Esophagus squamous epithelium (tissue), 5 donors: ENCODE data around the gene BAHCC1. TPM values are rescaled to one million over a fixed set of nuclear protein-coding genes. Genes with fewer than 3 reads are reported as not detected.

Experiments
- DNase-seq: peaks from one replicate; lab custom pipeline; 2025; lab: John Stamatoyannopoulos, UW
- H3K27ac ChIP-seq, 4 donors: fragments of 200-600 bp; sonication (generic); one replicate each; pipeline ENCODE4 v1.5.1; 2016 to 2019; ENCODE audit warnings: mild to moderate bottlenecking in 1 of 4
- H3K27me3 ChIP-seq, 4 donors: fragments of 200-600 bp; sonication (generic); 1 replicate in 3 of 4; 2 replicates in 1 of 4; pipeline versions ENCODE4 v1.5.1 to v1.6.0; 2017 to 2021; ENCODE audit warnings: antibody characterized with exemption in 1 of 4
- H3K36me3 ChIP-seq, 3 donors: fragments of 200-600 bp; sonication (generic); one replicate each; pipeline ENCODE4 v1.5.1; 2016 to 2019
- H3K4me1 ChIP-seq, 3 donors: fragments of 200-600 bp; sonication (generic); one replicate each; pipeline ENCODE4 v1.5.1; 2017 to 2019
- H3K4me3 ChIP-seq, 4 donors: fragments of 200-600 bp; sonication (generic); 1 replicate in 3 of 4; 2 replicates in 1 of 4; pipeline ENCODE4 v1.5.1; 2016 to 2019; ENCODE audit warnings: mild to moderate bottlenecking in 2 of 4, moderate library complexity in 1 of 4
- H3K9me3 ChIP-seq, 3 donors: fragments of 200-600 bp; sonication (generic); one replicate each; pipeline ENCODE4 v1.5.1; 2016 to 2019
- POLR2A ChIP-seq, 4 donors: fragments of 450-650 bp; IDR thresholded peaks; one replicate each; pipeline ENCODE4 v1.6.1; 2017; ENCODE audit warnings: antibody characterized with exemption in 4 of 4, mild to moderate bottlenecking in 4 of 4, moderate library complexity in 3 of 4
- WGBS, 2 donors: methylation state at CpG; one replicate each; pipeline ENCODE4 v1.1.5; 2018; 5-methylcytosine and 5-hydroxymethylcytosine counted together
- intact Hi-C: fragments of 100-400 bp; cut with DNase I; formaldehyde crosslinking; loops from one replicate; pipeline ENCODE4 v1.15.0; 2022
- total RNA-seq, 4 donors: library from RNA; depleted of rRNA; stranded (reverse); fragments of >200 nt; gene quantifications; one replicate each; pipeline ENCODE4 v1.1.0, GENCODE V29; 2016
- TF ChIP-seq, protein P1 (sequence below), 6 experiments: fragments of 450-650 bp in 4 of 6; fragments of 200-600 bp in 2 of 6; sonication (generic) in 2 of 6; IDR thresholded peaks; one replicate each; pipeline ENCODE4 v1.5.1; 2016 to 2019; ENCODE audit warnings: antibody characterized with exemption in 6 of 6, mild to moderate bottlenecking in 4 of 6, moderate library complexity in 4 of 6
- donor health status: DM: yes; HTN: yes; CAD: no.

The BAHCC1 gene
- total RNA-seq, 4 donors from 2014 or later = 3.8 to 10.6 (median 5.4) TPM

DNA sequence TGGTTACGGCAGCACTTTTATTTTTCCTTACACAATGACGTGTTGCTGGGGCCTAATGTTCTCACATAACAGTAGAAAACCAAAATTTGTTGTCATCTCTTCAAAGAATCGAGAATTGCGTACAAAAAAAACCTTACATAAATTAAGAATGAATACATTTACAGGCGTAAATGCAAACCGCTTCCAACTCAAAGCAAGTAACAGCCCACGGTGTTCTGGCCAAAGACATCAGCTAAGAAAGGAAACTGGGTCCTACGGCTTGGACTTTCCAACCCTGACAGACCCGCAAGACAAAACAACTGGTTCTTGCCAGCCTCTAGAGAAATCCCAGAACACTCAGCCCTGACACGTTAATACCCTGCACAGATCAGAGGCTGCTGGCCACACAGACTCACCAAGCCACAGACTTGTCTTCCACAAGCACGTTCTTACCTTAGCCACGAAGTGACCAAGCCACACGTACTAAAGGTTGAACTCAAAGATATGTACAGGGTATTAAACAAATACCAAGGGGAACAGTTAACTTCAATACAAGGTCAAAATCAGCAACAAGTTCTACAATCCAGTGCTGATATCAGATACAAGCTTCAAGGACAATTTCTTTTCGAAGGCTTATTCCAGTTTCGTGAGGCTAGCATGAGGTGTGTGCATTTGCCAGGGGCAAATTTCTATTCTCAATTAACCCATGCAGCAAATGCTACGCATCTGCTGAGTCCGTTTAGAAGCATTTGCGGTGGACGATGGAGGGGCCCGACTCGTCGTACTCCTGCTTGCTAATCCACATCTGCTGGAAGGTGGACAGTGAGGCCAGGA is 114.9 kb downstream of the BAHCC1 start:
- intact Hi-C loops = loop anchor here (5.0 kb wide), 1 partner anchor 113 kb away; the partner anchor contains the start of gene BAHCC1
- H3K9me3 ChIP-seq = no peaks in the 10 kb centered on the region
- no peak for DNase-seq
- WGBS, 2 donors = 4 to 7% methylated on average over 20 to 21 of the region's 22 CpGs
- peak overlapping the region; percentile 97 to 100 (median 100) for H3K27ac ChIP-seq
- peak overlapping the region; percentile 91 to 99 (median 97) for H3K4me3 ChIP-seq
- TF ChIP-seq, protein P1, sequence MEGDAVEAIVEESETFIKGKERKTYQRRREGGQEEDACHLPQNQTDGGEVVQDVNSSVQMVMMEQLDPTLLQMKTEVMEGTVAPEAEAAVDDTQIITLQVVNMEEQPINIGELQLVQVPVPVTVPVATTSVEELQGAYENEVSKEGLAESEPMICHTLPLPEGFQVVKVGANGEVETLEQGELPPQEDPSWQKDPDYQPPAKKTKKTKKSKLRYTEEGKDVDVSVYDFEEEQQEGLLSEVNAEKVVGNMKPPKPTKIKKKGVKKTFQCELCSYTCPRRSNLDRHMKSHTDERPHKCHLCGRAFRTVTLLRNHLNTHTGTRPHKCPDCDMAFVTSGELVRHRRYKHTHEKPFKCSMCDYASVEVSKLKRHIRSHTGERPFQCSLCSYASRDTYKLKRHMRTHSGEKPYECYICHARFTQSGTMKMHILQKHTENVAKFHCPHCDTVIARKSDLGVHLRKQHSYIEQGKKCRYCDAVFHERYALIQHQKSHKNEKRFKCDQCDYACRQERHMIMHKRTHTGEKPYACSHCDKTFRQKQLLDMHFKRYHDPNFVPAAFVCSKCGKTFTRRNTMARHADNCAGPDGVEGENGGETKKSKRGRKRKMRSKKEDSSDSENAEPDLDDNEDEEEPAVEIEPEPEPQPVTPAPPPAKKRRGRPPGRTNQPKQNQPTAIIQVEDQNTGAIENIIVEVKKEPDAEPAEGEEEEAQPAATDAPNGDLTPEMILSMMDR (IDR thresholded peaks at IDR 0.05) = no peak
- peak in 1 of 4 donors; percentile 3 for TF ChIP-seq POLR2A (IDR thresholded peaks at IDR 0.05)
- H3K36me3 ChIP-seq = peaks cover 15 to 41% (median 28%) of the 10 kb centered on the region in 3 donors
- peaks cover 14 to 54% (median 16%) of the 10 kb centered on the region in 3 donors for H3K4me1 ChIP-seq
- no peaks in the 10 kb centered on the region for H3K27me3 ChIP-seq

DNA sequence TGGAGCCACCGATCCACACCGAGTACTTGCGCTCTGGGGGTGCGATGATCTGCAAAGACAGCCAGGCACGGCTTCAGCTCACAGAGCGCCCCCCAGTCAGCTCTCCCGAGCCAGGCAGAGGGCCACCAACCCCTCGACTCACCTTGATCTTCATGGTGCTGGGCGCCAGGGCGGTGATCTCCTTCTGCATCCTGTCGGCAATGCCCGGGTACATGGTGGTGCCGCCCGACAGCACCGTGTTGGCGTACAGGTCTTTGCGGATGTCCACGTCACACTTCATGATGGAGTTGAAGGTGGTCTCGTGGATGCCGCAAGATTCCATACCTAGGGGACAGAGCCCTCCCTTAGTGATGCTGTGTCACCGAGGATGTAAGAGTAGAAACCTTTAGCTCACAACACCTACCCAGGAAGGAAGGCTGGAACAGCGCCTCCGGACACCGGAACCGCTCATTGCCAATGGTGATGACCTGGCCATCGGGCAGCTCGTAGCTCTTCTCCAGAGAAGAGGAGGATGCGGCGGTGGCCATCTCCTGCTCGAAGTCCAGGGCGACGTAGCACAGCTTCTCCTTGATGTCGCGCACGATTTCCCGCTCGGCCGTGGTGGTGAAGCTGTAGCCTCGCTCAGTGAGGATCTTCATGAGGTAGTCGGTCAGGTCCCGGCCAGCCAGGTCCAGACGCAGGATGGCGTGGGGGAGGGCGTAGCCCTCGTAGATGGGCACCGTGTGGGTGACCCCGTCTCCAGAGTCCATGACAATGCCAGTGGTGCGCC is 115.7 kb downstream of the BAHCC1 start:
- Histone ChIP-seq H3K36me3 (peaks cover 15 to 41% (median 28%) of the 10 kb centered on the region in 3 donors), H3K27ac (peak overlapping the region; percentile 97 to 100 (median 100)), H3K27me3 (no peaks in the 10 kb centered on the region), H3K4me3 (peak overlapping the region; percentile 91 to 99 (median 97)), H3K9me3 (no peaks in the 10 kb centered on the region), H3K4me1 (peaks cover 20 to 62% (median 23%) of the 10 kb centered on the region in 3 donors)
- intact Hi-C loops = loop anchor here (5.0 kb wide), 1 partner anchor 114 kb away; the partner anchor contains the start of gene BAHCC1
- TF ChIP-seq, protein P1 (IDR thresholded peaks at IDR 0.05) = no peak
- no peak for TF ChIP-seq POLR2A (IDR thresholded peaks at IDR 0.05)
- 0 to 1% methylated on average over 6 to 15 of the region's 48 CpGs for WGBS, 2 donors
- DNase-seq = no peak

DNA sequence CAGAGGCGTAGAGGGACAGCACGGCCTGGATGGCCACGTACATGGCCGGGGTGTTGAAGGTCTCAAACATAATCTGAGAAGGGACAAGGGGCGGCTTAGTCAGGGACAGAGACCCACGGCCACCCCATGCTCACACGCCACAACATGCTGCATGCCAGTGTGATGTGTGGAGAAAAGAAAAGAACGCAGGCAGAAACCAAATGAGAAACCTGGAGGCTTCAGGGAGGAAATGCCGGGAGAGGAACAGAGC is 116.2 kb downstream of the BAHCC1 start:
- peaks cover 15 to 41% (median 28%) of the 10 kb centered on the region in 3 donors for H3K36me3 ChIP-seq
- no peak for DNase-seq
- TF ChIP-seq, protein P1 (IDR thresholded peaks at IDR 0.05) = no peak
- TF ChIP-seq POLR2A (IDR thresholded peaks at IDR 0.05) = no peak
- intact Hi-C loops = loop anchor here (5.0 kb wide), 1 partner anchor 114 kb away; the partner anchor contains the start of gene BAHCC1
- peak overlapping the region; percentile 97 to 100 (median 100) for H3K27ac ChIP-seq
- 0 to 1% methylated on average over 8 of the region's 9 CpGs for WGBS, 2 donors
- no peaks in the 10 kb centered on the region for H3K27me3 ChIP-seq
- H3K4me1 ChIP-seq = peaks cover 25 to 67% (median 25%) of the 10 kb centered on the region in 3 donors
- H3K4me3 ChIP-seq = peak overlapping the region; percentile 91 to 99 (median 97)
- H3K9me3 ChIP-seq = no peaks in the 10 kb centered on the region

DNA sequence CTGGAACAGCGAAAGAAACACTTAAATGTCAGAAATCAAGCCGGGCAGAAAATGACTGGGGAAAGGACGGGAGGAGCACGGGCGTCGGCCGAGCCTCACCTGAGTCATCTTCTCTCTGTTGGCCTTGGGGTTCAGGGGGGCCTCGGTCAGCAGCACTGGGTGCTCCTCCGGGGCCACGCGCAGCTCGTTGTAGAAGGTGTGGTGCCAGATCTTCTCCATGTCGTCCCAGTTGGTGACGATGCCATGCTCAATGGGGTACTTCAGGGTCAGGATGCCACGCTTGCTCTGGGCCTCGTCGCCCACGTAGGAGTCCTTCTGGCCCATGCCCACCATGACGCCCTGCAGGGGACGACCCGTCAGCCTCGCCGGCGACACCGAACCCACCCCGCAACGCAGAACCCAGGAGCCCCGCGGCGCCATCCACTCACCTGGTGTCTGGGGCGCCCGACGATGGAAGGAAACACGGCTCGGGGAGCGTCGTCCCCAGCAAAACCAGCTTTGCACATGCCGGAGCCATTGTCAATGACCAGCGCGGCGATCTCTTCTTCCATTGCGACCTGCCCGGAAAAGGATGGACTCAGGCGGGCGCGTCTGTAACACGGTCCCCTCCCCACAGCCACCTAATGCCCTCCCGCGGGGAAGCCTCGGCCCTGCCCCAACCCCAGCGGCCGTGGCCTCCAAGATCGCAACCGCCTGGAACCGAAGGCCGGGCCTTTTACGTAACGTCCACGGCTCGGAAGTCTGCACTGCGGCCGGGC is 116.7 kb downstream of the BAHCC1 start:
- H3K27ac ChIP-seq = peak overlapping the region; percentile 97 to 100 (median 100)
- H3K9me3 ChIP-seq = no peaks in the 10 kb centered on the region
- H3K27me3 ChIP-seq = no peaks in the 10 kb centered on the region
- TF ChIP-seq, protein P1 (IDR thresholded peaks at IDR 0.05) = no peak
- TF ChIP-seq POLR2A (IDR thresholded peaks at IDR 0.05) = no peak
- intact Hi-C loops = loop anchor here (5.0 kb wide), 1 partner anchor 115 kb away; the partner anchor contains the start of gene BAHCC1
- H3K4me1 ChIP-seq = peaks cover 25 to 72% (median 30%) of the 10 kb centered on the region in 3 donors
- DNase-seq = no peak
- H3K4me3 ChIP-seq = peak overlapping the region; percentile 91 to 99 (median 97)
- peaks cover 15 to 41% (median 28%) of the 10 kb centered on the region in 3 donors for H3K36me3 ChIP-seq
- WGBS, 2 donors = 0 to 2% methylated on average over 15 to 17 of the region's 62 CpGs
